ENCODE data around the gene TMPRSS3.

The TMPRSS3 gene

GRCh38 chr21:42387164-42387563 is 8.7 kb downstream of the TMPRSS3 start:
- no peak for DNase-seq

GRCh38 chr21:42386034-42386591 is 9.7 kb downstream of the TMPRSS3 start:
- DNase-seq = no peak

- no peak for DNase-seq
These were observed 10.2 kb downstream of the TMPRSS3 start for GRCh38 chr21:42385619-42386018.

GRCh38 chr21:42384989-42385388 is 10.9 kb downstream of the TMPRSS3 start:
- no peak for DNase-seq

GRCh38 chr21:42384156-42384945 is 11.5 kb downstream of the TMPRSS3 start:
- no peak for DNase-seq

GRCh38 chr21:42383331-42383730 is 12.5 kb downstream of the TMPRSS3 start:
- DNase-seq = no peak

GRCh38 chr21:42382915-42383314 is 12.9 kb downstream of the TMPRSS3 start:
- no peak for DNase-seq

GRCh38 chr21:42381347-42381984 is 14.4 kb downstream of the TMPRSS3 start:
- DNase-seq = no peak

- no peak for DNase-seq
These were observed 16.2 kb downstream of the TMPRSS3 start for GRCh38 chr21:42379426-42380215.

- no peak for DNase-seq
These were observed 17.4 kb downstream of the TMPRSS3 start for GRCh38 chr21:42378418-42378817.

- no peak for DNase-seq
These were observed 17.9 kb downstream of the TMPRSS3 start for GRCh38 chr21:42377951-42378340.

- no peak for DNase-seq
These were observed 18.5 kb downstream of the TMPRSS3 start for GRCh38 chr21:42377211-42377950.

- no peak for DNase-seq
These were observed 19.4 kb downstream of the TMPRSS3 start for GRCh38 chr21:42376338-42376982.

- no peak for DNase-seq
These were observed 19.9 kb downstream of the TMPRSS3 start for GRCh38 chr21:42375966-42376337.

- no peak for DNase-seq
These were observed 20.3 kb downstream of the TMPRSS3 start for GRCh38 chr21:42375506-42375905.

GRCh38 chr21:42374864-42375499 is 20.9 kb downstream of the TMPRSS3 start:
- no peak for DNase-seq

GRCh38 chr21:42374457-42374856 is 21.4 kb downstream of the TMPRSS3 start:
- no peak for DNase-seq

GRCh38 chr21:42373908-42374455 is 21.9 kb downstream of the TMPRSS3 start:
- DNase-seq = no peak

- DNase-seq = no peak
These were observed 22.5 kb downstream of the TMPRSS3 start for GRCh38 chr21:42373196-42373907.

GRCh38 chr21:42370894-42371654 is 24.8 kb downstream of the TMPRSS3 start:
- no peak for DNase-seq
